ENCODE results near the gene PDE3A.
"Not testable (repeated sequence)": the region's sequence is repeated elsewhere in the genome, so short reads cannot be mapped to it uniquely, and the experiment has no call there.

The PDE3A gene

GRCh38 chr12:20602641-20603391 lies 234.5 kb downstream of the PDE3A start:
- DNase-seq (ENCODE audit: extremely low read depth, insufficient read length): no peak
- Histone ChIP-seq H3K4me3 (replicated peaks; ENCODE audit: low read depth, low read length) (no peak overlapping the region), H3K27me3 (replicated peaks; ENCODE audit: control insufficient read depth, insufficient read depth, low read length) (no peaks in the 10 kb centered on the region), H3K36me3 (ENCODE audit: control insufficient read depth, insufficient read depth, low read length) (no peaks in the 10 kb centered on the region)
- TF ChIP-seq CTCF (IDR thresholded peaks at IDR 0.05; ENCODE audit: insufficient read depth, low read length, poor library complexity, severe bottlenecking): no peak

- DNase-seq (ENCODE audit: extremely low read depth, insufficient read length): no peak
- no peaks in the 10 kb centered on the region for H3K36me3 ChIP-seq (ENCODE audit: control insufficient read depth, insufficient read depth, low read length)
These were observed 236.2 kb downstream of the PDE3A start for GRCh38 chr12:20604408-20605067.

GRCh38 chr12:20615020-20615419 lies 246.7 kb downstream of the PDE3A start:
- not testable (repeated sequence) for H3K36me3 ChIP-seq (ENCODE audit: control insufficient read depth, insufficient read depth, low read length); DNase-seq (ENCODE audit: extremely low read depth, insufficient read length)

More at GRCh38 chr12:20604408-20605067, 236.2 kb downstream of the PDE3A start:
- TF ChIP-seq CTCF (IDR thresholded peaks at IDR 0.05; ENCODE audit: insufficient read depth, low read length, poor library complexity, severe bottlenecking): no peak
- Histone ChIP-seq H3K4me3 (replicated peaks; ENCODE audit: low read depth, low read length) (no peak overlapping the region), H3K27me3 (replicated peaks; ENCODE audit: control insufficient read depth, insufficient read depth, low read length) (no peaks in the 10 kb centered on the region)

GRCh38 chr12:20616093-20616492 lies 247.8 kb downstream of the PDE3A start:
- no peaks in the 10 kb centered on the region for H3K36me3 ChIP-seq (ENCODE audit: control insufficient read depth, insufficient read depth, low read length)
- DNase-seq (ENCODE audit: extremely low read depth, insufficient read length): no peak
- H3K4me3 ChIP-seq (replicated peaks; ENCODE audit: low read depth, low read length): no peak overlapping the region
- no peaks in the 10 kb centered on the region for H3K27me3 ChIP-seq (replicated peaks; ENCODE audit: control insufficient read depth, insufficient read depth, low read length)
- no peak for TF ChIP-seq CTCF (IDR thresholded peaks at IDR 0.05; ENCODE audit: insufficient read depth, low read length, poor library complexity, severe bottlenecking)

More at GRCh38 chr12:20615020-20615419, 246.7 kb downstream of the PDE3A start:
- H3K4me3 ChIP-seq (replicated peaks; ENCODE audit: low read depth, low read length); H3K27me3 ChIP-seq (replicated peaks; ENCODE audit: control insufficient read depth, insufficient read depth, low read length): not testable (repeated sequence)

- TF ChIP-seq CTCF (IDR thresholded peaks at IDR 0.05; ENCODE audit: insufficient read depth, low read length, poor library complexity, severe bottlenecking): no peak
- H3K4me3 ChIP-seq (replicated peaks; ENCODE audit: low read depth, low read length): no peak overlapping the region
- H3K36me3 ChIP-seq (ENCODE audit: control insufficient read depth, insufficient read depth, low read length): no peaks in the 10 kb centered on the region
- H3K27me3 ChIP-seq (replicated peaks; ENCODE audit: control insufficient read depth, insufficient read depth, low read length): no peaks in the 10 kb centered on the region
- DNase-seq (ENCODE audit: extremely low read depth, insufficient read length): no peak
These were observed 251.9 kb downstream of the PDE3A start for GRCh38 chr12:20620261-20620660.

- DNase-seq (ENCODE audit: extremely low read depth, insufficient read length): no peak
- Histone ChIP-seq H3K27me3 (replicated peaks; ENCODE audit: control insufficient read depth, insufficient read depth, low read length) (no peaks in the 10 kb centered on the region), H3K36me3 (ENCODE audit: control insufficient read depth, insufficient read depth, low read length) (no peaks in the 10 kb centered on the region), H3K4me3 (replicated peaks; ENCODE audit: low read depth, low read length) (no peak overlapping the region)
- TF ChIP-seq CTCF (IDR thresholded peaks at IDR 0.05; ENCODE audit: insufficient read depth, low read length, poor library complexity, severe bottlenecking): no peak
These were observed 256.4 kb downstream of the PDE3A start for GRCh38 chr12:20624718-20625117.
